Measurements from ENCODE around the gene SUV39H2.
A peak's percentile ranks its signal among the peaks of the same experiment; 100 is the strongest.
"Not testable (repeated sequence)": the region's sequence is repeated elsewhere in the genome, so short reads cannot be mapped to it uniquely, and the experiment has no call there.

SUV39H2 gene

GRCh38 chr10:14876764-14877163, 1.9 kb upstream of the SUV39H2 start:
- no peak for DNase-seq

- peak; percentile 28 for DNase-seq
Observed at GRCh38 chr10:14879124-14879927, 660 bp downstream of the SUV39H2 start.

DNA sequence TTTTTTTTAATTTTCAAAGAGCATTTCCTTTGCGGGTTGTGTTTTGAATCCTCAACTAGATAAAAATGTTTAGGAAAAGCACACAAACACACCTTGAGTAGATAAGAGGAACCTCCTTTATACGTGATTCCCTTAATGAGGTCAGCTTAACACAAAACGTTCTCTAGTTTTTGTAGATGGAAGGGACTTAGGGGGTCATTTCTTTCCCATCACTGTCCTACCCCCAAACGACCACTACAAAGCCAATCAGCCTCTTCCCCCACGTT, 1.2 kb downstream of the SUV39H2 start:
- no peak for DNase-seq

DNA sequence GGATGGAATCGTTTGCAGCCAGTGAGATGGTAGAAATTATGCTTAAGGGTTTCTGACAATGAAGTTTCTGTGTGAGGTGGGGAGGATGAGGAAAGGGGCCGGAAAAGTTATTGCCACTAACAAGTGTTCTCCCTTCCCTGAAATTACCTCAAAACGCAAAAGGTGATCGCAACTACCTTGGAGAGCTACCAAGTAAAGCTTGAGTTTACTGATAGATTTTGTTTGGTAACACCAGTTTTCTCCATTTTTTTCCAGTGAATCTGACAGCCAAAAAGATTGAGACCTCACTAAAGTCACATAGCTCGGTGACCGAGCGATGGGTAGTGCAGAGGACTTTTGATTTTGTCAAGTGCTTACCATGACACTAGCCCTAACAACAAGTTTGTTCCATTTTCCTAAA, 1.6 kb downstream of the SUV39H2 start:
- no peak for DNase-seq

DNA sequence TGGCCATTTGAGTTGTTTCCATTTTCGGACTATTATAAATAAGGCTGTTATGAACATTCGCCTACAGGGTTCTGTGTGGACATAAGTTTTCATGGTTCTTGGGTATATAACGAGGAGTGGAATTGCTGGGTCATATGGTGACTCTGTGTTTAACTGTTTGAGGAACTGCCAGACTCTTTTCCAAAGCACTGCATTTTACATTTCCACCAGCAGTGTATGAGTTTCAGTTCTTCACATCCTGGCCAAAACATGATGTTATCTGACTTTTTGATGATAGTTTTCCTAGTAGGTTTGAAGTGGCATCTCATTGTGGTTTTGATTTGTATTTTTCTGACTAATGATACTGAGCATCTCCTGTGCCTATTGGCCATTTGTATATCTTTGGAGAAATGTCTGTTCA, 5.4 kb downstream of the SUV39H2 start:
- no peak for DNase-seq

- no peak for DNase-seq
Observed at GRCh38 chr10:14889318-14889717, 10.7 kb downstream of the SUV39H2 start.

DNA sequence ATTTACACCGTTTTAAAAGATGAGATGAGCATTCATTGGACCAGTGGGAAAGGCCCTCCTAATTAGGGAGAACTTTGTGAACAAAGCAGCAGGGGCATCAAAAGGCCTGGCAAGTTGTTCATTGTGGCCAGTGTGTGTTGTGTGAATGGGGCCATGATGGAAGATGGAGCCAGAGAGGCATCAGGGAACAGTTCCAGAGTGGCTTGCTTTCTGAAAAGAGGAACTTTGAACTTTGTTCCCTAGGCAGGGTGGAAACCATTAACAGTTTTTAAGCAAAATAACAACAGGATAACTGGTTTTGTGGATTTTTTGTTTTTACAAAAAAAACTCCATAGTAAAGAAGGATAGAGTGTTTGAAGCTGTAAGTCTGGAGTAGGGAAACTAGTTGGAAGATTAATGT, 12.5 kb downstream of the SUV39H2 start:
- DNase-seq: no peak

DNA sequence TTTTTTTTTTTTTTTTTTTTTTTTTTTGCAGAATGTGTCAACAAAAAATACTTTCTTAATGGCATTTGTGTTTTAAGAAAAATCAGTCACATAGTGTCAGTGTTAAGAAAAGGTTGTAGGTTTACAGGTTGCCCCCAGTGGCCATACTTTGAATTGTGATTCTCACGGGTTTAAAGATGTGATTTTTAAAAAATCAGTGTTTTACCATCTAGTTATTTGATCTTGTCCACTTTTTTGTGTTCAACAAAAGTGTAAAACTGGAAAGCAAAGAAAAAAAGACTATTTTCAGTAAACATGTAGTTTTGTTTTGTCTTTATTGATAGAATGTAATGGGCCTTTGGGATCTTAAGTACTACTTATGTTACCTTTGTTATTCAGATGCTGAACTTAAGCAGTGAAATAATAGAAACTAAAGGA, 25.7 kb downstream of the SUV39H2 start:
- peak; percentile 4 for DNase-seq

GRCh38 chr10:14904864-14905263, 26.2 kb downstream of the SUV39H2 start:
- DNase-seq: no peak

DNA sequence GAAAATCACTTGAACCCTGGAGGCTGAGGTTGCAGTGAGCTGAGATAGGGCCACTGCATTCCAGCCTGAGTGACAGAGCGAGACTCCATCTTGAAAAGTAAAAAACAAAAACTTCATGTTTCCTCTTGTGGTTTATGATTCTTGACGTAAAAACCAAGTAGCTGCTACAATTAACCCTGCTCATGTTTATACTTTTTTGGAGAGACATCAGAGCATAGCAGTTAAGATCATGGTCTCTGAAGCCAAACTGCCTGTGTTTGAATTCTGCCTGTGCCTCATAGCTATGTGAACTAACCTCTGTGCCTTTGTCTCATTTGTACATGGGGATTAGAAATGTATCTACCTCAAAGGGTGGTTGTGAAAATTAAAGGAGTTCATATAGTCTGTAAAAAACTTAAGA, 27.2 kb downstream of the SUV39H2 start:
- DNase-seq: no peak

DNA sequence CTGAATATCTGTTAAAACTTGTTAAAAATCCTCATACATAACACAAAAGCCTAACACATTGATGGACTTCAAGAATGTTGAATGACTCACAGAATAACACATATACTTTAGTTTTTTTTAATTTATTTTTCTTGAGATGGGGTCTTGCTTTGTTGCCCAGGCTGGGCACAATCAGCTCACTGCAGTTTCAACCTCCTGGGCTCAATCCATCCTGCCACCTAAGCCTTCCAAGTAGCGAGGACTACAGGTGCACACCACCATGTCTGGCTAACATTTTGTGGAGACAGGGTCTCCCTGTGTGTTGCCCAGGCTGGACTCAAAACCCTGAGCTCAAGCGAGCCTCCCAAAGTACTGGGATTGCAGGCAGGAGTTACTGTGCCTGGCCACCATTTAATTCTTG, 28.1 kb downstream of the SUV39H2 start:
- DNase-seq: no peak

DNA sequence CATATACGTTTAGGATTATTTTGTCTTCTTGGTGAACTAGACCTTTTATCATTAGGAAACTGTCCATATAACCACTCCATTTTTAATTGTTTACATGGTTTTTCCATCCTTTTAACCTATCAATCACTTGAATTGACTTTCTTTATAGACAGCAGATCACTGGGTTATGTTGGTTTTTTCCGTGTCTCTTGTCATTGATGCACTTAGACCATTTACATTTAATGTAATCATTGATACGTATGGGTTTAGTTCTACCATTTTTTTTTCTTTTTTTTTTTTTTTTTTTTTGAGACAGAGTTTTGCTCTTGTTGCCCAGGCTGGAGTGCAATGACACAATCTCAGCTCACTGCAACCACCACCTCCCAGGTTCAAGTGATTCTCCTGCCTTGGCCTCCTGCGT, 28.9 kb downstream of the SUV39H2 start:
- DNase-seq: not testable (repeated sequence)

DNA sequence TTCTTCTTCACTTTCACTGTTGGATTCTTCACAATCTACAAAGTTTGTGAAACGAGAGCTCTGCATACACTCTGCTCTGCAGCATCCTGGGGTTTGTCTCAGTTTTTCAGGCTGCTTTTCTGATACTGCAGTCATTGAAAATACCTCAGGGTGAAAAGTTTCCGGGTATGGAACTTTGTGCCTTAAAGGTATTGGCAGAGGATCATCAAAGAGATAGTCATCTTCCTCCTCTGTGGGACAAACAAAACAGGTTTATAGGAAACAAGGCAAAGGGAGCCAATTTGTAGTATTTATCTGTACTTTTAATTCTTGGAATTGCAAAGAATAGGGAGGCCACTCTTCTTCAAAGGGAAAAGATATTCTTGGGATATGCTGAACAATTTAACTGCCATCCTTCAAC, 30.4 kb downstream of the SUV39H2 start:
- DNase-seq: no peak

- DNase-seq: no peak
Observed at GRCh38 chr10:14910953-14911352, 32.3 kb downstream of the SUV39H2 start.

DNA sequence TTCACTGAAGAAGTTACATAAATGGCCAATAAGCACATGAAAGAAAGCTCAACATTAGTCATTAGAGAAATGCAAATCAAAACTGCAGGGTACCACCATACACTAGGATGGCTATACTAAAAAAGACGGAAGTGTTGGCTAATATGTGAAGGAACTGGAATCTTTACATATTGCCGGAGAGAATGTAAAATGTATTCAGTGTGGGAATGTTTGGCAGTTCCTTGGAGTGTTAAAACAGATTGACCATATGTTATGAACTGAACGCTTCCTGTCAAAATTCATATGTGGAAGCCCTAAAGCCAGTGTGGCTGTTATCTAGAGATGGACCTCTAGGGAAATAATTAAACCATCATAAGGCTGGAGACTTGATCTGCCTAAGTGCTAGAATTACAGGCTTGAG, 33.1 kb downstream of the SUV39H2 start:
- no peak for DNase-seq

DNA sequence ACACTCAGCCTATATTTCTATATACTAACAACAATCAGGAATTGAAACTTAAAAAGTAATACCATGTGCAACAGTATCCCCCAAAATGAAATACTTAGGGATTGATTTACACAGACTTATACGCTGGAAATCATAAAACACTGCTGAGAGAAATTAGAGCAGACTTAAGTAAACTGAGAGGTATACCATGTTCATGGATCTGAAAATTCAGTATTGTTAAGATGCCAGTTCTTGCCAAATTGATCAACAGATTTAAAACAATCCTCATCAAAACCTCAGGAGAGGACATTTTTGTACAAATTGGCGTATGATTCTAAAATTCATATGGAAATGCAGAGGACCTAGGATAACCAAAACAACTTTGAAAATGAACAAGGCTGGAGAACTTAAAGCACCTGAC, 37.9 kb downstream of the SUV39H2 start:
- DNase-seq: no peak

DNA sequence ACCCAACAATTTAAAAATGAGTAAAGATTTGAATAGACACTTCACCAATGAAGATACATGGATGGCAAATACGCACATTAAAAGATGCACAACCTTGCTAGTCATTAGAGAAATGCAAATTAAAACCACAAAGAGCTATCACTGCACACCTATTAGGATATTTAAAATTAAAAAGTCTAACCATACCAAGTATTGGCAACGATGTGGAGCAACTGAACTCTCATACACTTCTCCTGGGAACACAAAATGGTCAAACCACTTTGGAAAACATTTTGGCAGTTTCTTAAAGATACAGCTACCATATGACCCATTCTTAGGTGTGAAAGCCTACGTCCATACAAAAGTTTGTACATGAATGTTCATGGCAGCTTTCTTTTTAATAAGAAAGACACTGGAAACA, 39.2 kb downstream of the SUV39H2 start:
- DNase-seq: no peak

DNA sequence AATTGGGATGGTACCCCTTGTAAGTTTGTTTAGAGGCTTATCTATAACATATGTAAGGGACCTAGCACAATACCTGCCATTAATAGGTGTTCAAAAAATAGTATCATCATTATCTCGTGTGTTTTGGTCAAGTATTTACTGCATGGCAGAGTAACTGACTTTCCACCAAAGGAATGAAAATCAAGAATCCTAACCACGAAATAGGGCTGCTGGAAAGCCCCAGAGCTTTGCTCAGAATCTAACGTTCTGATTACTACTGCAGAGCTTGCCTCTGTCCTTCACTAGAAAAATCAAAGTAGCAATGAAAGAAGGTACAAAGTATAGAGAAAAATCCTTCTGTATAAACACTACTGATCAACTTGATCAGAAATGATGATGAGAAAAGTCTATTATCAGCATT, 40.3 kb downstream of the SUV39H2 start:
- no peak for DNase-seq

- DNase-seq: no peak
Observed at GRCh38 chr10:14924013-14924412, 45.3 kb downstream of the SUV39H2 start.

GRCh38 chr10:14925268-14925667, 46.6 kb downstream of the SUV39H2 start:
- no peak for DNase-seq

DNA sequence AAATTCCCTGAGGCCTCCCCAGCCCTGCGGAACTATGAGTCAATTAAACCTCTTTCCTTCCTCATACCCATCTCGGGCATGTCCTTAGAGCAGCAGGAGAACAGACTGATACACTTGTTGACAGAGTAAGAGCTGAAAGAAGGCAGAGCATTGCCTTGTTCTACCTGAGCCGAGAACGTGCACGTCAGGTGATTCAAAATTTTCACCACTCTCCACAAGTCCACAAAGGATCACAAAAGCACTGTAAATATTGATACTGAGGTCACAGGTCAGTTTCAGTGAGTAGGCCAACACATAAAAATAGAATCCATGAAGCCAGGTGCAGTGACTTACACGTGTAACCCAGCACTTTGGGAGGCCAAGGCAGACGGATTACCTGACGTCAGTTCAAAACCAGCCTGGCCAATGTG, 47.4 kb downstream of the SUV39H2 start:
- DNase-seq: no peak

DNA sequence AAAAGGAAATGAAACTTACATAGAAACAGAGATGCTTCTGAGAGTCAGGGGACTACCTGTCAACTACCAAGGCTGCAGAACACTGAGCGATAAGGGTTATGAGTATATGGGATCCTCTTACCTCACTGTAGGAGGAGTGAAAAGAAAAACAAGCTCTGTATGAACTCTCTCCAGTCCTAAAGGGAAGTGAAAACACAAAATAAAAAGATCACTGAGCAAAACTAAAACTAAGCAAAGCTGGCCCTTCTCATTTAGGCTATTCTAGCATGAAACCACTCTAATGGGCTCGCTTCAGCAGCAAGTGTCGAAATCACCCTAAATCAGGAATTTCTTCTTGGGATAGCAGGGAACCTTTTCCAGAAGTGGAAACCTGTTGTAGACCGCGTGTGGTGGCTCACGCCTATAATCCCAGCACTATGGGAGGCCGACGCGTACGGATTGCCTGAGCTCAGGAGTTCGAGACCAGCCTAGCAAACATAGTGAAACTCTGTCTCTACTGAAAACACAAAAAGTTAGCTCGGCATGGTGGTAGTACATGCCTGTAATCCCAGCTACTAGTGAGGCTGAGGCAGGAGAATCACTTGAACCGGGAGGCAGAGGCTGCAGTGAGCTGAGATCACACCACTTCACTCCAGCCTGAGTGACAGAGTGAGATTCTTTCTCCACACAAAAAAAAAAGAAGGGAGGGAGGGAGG, 48.2 kb downstream of the SUV39H2 start:
- DNase-seq: no peak

- no peak for DNase-seq
Observed at GRCh38 chr10:14930610-14931009, 51.9 kb downstream of the SUV39H2 start.

DNA sequence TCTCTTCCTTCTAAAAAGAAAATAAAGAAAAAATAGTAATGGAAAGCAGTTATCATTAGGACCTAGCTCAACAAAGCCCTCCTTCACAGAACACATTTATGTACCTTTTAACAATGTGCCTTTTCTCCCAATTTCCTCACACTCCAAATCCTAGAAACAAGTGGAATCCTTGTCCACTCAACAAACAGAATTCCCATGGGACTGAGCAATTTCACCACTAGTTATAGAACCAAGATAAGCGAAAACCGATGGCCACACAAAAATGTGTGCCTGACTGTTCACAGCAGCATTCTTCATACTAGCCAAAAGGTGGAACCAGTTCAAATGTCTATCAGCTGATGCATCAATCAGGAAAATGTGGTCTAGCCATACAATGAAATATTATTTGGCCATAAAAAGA, 57.9 kb downstream of the SUV39H2 start:
- no peak for DNase-seq

GRCh38 chr10:14938971-14939370, 60.3 kb downstream of the SUV39H2 start:
- DNase-seq: not testable (repeated sequence)
